ENCODE data around the gene CYB5D1.
A peak's percentile ranks its signal among the peaks of the same experiment; 100 is the strongest.

Gene CYB5D1

DNA sequence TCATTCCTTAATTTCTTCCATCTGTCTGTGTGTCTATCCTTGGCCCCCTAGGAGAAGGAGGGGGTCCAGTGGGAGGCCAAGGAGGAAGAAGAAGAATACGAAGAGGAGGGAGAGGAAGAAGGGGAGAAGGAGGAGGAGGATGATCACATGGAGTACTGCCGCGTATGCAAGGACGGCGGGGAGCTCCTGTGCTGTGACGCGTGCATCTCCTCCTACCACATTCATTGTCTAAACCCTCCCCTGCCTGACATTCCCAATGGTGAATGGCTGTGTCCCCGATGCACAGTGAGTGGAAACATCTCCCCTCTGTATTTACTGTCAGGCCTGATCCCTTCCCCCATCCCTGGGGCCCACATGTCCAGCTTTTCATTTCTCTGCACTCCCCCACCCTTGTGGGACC lies 37.1 kb downstream of the CYB5D1 start:
- peak overlapping the region in 1 of 3 experiments; percentile 7 for H3K4me3 Mint-ChIP-seq
- TF ChIP-seq, protein P1, sequence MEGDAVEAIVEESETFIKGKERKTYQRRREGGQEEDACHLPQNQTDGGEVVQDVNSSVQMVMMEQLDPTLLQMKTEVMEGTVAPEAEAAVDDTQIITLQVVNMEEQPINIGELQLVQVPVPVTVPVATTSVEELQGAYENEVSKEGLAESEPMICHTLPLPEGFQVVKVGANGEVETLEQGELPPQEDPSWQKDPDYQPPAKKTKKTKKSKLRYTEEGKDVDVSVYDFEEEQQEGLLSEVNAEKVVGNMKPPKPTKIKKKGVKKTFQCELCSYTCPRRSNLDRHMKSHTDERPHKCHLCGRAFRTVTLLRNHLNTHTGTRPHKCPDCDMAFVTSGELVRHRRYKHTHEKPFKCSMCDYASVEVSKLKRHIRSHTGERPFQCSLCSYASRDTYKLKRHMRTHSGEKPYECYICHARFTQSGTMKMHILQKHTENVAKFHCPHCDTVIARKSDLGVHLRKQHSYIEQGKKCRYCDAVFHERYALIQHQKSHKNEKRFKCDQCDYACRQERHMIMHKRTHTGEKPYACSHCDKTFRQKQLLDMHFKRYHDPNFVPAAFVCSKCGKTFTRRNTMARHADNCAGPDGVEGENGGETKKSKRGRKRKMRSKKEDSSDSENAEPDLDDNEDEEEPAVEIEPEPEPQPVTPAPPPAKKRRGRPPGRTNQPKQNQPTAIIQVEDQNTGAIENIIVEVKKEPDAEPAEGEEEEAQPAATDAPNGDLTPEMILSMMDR (IDR thresholded peaks at IDR 0.05; ENCODE audit: unreplicated experiment in 3 of 3), result no peak
- H3K27me3 Mint-ChIP-seq (ENCODE audit: low read depth), result no peaks in the 10 kb centered on the region
- H3K36me3 Mint-ChIP-seq (ENCODE audit: low read depth), result peaks cover 89% of the 10 kb centered on the region
- H3K4me1 Mint-ChIP-seq, result peaks cover 50% of the 10 kb centered on the region
- no peaks in the 10 kb centered on the region for H3K9me3 Mint-ChIP-seq
- peak overlapping the region in 2 of 3 experiments; percentile 2 to 17 for H3K27ac Mint-ChIP-seq

DNA sequence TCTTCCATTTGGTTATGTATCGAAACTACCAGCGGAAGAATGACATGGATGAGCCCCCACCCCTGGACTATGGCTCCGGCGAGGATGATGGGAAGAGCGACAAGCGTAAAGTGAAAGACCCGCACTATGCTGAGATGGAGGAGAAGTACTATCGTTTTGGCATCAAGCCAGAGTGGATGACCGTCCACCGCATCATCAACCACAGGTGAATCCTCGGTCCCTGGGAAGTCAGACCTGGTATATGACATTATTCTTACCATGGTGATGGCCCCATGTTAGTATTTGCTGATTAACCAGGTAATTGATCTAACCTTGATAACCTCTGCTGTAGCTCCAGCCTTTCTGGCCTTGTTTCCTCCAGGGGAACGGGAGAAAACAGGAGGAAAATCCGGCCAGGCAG lies 39.3 kb downstream of the CYB5D1 start:
- TF ChIP-seq, protein P1 (IDR thresholded peaks at IDR 0.05; ENCODE audit: unreplicated experiment in 3 of 3), result no peak
- Mint-ChIP-seq H3K27me3 (ENCODE audit: low read depth) (no peaks in the 10 kb centered on the region), H3K27ac (peak overlapping the region in 1 of 3 experiments; percentile 41), H3K4me1 (peaks cover 46% of the 10 kb centered on the region), H3K4me3 (no peak overlapping the region), H3K36me3 (ENCODE audit: low read depth) (peaks cover 91% of the 10 kb centered on the region), H3K9me3 (no peaks in the 10 kb centered on the region)

DNA sequence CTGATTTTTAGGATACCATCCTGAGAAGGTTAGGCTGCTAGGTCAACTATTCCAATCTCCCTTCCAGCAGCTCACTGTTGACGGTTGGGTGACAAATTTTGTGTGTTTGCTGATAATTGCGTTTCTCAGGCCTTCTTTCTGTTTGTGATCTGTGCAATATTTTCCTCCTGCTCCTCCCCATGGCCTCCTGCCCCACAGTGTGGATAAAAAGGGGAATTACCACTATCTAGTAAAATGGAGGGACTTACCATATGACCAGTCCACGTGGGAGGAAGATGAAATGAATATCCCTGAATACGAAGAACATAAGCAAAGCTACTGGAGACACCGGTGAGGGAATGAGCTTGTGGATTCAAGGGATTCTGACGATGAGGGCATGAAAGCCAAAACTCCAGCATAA lies 40.0 kb downstream of the CYB5D1 start:
- TF ChIP-seq, protein P1 (IDR thresholded peaks at IDR 0.05; ENCODE audit: unreplicated experiment in 3 of 3), result peak; percentile 45 to 64 (median 57)
- Mint-ChIP-seq H3K27me3 (ENCODE audit: low read depth) (no peaks in the 10 kb centered on the region), H3K27ac (peak overlapping the region; percentile 0 to 32 (median 20)), H3K4me1 (peaks cover 44% of the 10 kb centered on the region), H3K4me3 (no peak overlapping the region), H3K9me3 (no peaks in the 10 kb centered on the region), H3K36me3 (ENCODE audit: low read depth) (peaks cover 95% of the 10 kb centered on the region)

DNA sequence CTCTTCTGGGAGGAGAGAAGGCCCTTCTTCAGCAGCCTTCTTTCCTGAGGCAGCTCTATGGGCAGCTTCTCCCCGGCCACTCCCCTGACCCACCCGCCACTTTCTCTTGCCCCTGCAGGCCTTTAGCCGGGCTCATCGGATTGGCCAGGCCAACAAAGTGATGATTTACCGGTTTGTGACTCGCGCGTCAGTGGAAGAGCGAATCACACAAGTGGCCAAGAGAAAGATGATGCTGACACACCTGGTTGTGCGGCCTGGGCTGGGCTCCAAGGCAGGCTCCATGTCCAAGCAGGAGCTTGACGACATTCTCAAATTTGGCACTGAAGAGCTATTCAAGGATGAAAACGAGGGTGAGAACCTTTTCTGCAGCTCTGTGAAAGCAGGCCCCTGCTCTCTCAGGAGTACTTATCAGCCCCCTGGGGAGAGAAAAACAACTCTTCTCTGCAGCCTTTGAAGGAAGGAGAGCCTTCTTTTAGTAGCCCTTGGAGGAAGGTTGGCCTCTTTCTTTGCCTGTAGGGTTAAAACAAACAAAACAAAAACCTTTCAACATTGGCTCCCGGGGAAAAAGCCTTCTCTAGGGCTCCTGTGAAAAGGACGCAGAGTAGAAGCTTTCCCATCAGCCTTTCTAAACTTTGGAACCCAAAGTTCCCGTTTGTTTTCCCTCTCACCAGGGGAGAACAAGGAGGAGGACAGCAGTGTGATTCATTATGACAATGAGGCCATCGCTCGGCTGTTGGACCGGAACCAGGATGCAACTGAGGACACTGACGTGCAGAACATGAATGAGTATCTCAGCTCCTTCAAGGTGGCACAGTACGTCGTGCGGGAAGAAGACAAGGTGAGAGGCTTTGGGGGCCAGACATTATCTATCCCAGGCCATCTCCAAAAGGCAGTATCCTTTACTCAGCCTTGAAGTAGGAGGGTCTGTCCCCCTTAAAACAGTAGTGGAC lies 45.6 kb downstream of the CYB5D1 start:
- H3K9me3 Mint-ChIP-seq, result no peaks in the 10 kb centered on the region
- no peaks in the 10 kb centered on the region for H3K4me1 Mint-ChIP-seq
- no peak overlapping the region for H3K27ac Mint-ChIP-seq
- no peak overlapping the region for H3K4me3 Mint-ChIP-seq
- no peaks in the 10 kb centered on the region for H3K27me3 Mint-ChIP-seq (ENCODE audit: low read depth)
- peaks cover 97% of the 10 kb centered on the region for H3K36me3 Mint-ChIP-seq (ENCODE audit: low read depth)
- TF ChIP-seq, protein P1 (IDR thresholded peaks at IDR 0.05; ENCODE audit: unreplicated experiment in 3 of 3), result no peak

DNA sequence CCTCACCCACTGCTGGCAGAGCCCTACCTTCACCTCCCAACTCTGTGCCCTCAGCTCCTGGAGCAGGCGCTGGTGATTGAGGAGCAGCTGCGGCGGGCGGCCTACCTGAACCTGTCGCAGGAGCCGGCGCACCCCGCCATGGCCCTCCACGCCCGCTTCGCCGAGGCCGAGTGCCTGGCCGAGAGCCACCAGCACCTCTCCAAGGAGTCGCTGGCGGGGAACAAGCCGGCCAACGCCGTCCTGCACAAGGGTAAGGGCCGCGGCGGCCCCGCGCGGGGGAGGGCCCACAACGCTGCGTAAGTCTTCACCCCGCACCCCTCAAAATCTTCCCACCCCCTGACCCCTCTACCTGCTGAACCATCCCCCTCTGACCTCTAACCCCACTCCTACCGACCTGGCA lies 51.3 kb downstream of the CYB5D1 start:
- H3K4me3 Mint-ChIP-seq, result no peak overlapping the region
- TF ChIP-seq, protein P1 (IDR thresholded peaks at IDR 0.05; ENCODE audit: unreplicated experiment in 3 of 3), result no peak

More for the DNA sequence above, 51.3 kb downstream of the CYB5D1 start:
- H3K36me3 Mint-ChIP-seq (ENCODE audit: low read depth), result peaks cover 74% of the 10 kb centered on the region
- H3K27me3 Mint-ChIP-seq (ENCODE audit: low read depth), result no peaks in the 10 kb centered on the region
- H3K4me1 Mint-ChIP-seq, result peaks cover 15% of the 10 kb centered on the region
- no peaks in the 10 kb centered on the region for H3K9me3 Mint-ChIP-seq
- H3K27ac Mint-ChIP-seq, result no peak overlapping the region
